Measurements from ENCODE around the gene MS4A4A. TPM values are rescaled to one million over a fixed set of nuclear protein-coding genes. Genes with fewer than 3 reads are reported as not detected.

The MS4A4A gene
- total and polyA plus RNA-seq, 9 of the 15 experiments (the other 6 are each of a cell fraction or from before 2014, with no cell fraction given), result 0.77 to 41.4 (median 10.1) TPM

DNA sequence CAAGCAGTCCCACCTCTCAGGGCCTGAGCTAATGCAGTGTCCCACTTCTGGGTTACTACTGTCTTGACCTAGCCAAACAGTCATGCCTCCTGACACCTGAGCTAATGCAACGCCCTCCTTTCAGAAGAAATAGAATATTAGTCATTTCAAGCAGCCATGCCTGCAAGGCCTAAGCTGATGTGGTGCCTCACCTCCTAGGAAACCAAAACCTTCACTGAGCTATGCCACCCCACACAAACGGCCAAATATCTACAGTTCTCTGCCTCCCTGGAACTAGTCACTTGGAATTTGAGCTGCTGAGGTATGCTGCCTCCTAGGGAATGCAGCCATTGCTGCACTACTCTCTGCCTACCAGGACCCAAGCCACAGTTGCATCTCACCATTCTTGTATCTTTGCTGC lies 38.3 kb downstream of the MS4A4A start:
- POLR2A ChIA-PET, result interaction anchor here (0.8 to 1.4 kb wide), 2 partner anchors 8 to 27 kb away, joined by 4 to 5 read pairs; no protein-coding TSS in a partner anchor
- WGBS (ENCODE audit: insufficient coverage, low coverage, missing lambda C conversion rate), result 4% methylated on average over 2 of the region's 2 CpGs
- in situ Hi-C loops (cut with MboI), result no loop called here
- Histone ChIP-seq H3K36me3 (ENCODE audit: control insufficient read depth, insufficient read depth, low read length) (no peaks in the 10 kb centered on the region), H3K9ac (ENCODE audit: insufficient read depth in 1 of 2, low read depth in 2 of 2, low read length in 2 of 2) (no peak overlapping the region), H3K79me2 (ENCODE audit: control insufficient read depth, insufficient read depth, low read length) (no peaks in the 10 kb centered on the region), H3K27ac (ENCODE audit: extremely low read depth, low read depth, low read length) (no peak overlapping the region), H3K9me3 (replicated peaks; ENCODE audit: control insufficient read depth, insufficient read depth, low read depth, low read length) (peaks cover 2% of the 10 kb centered on the region; the same call in 1 of the 2 replicates), H3K4me2 (ENCODE audit: insufficient read depth, low read length) (no peak overlapping the region), H3K4me3 (no peak overlapping the region), H3K27me3 (ENCODE audit: control insufficient read depth in 2 of 2, insufficient read depth in 2 of 2, low read length in 2 of 2) (no peaks in the 10 kb centered on the region), H2AFZ (ENCODE audit: low read depth, low read length) (no peak overlapping the region), H4K20me1 (replicated peaks; ENCODE audit: control insufficient read depth, insufficient read depth, low read length) (no peaks in the 10 kb centered on the region), H3K4me1 (replicated peaks in 1 of 2; ENCODE audit: control insufficient read depth in 2 of 2, insufficient read depth in 2 of 2, low read length in 2 of 2) (no peaks in the 10 kb centered on the region), H3K9me1 (ENCODE audit: control insufficient read depth, insufficient read depth, low read length) (no peaks in the 10 kb centered on the region)
- no TSS peak for BruUV-seq (replicated peaks)
- CTCF ChIA-PET (ENCODE audit: low intra/inter-chr PET ratio), result no interaction called here
- no peak for TF ChIP-seq CCNT2 (IDR thresholded peaks at IDR 0.05; ENCODE audit: borderline replicate concordance, extremely low read depth, insufficient read length, low read depth, low read length)
- ATAC-seq (no peak), FAIRE-seq (no peak), DNase-seq (ENCODE audit: extremely low read depth in 1 of 4, low spot score in 3 of 4) (no peak)
- intact Hi-C loops (cut with micrococcal nuclease), result no loop called here

DNA sequence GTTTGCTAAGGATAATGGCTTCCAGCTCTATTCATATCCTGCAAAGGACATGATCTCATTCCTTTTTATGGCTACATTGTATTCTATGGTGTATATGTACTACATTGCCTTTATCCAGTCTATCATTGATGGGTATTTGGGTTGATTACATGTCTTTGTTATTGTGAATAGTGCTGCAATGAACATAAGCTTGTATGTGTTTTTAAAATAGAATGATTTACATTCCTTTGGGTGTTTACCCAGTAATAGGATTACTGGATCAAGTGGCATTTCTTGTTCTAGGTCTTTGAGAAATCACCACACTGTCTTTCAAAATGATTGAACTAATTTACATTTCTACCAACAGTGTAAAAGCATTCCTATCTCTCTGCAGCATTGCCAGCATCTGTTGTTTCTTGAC lies 40.6 kb downstream of the MS4A4A start:
- ChIA-PET CTCF (ENCODE audit: low intra/inter-chr PET ratio) (no interaction called here), POLR2A (interaction anchor here (0.6 kb wide), 1 partner anchor 808 kb away, joined by 3 read pairs; no protein-coding TSS in a partner anchor)
- H3K4me2 ChIP-seq (ENCODE audit: insufficient read depth, low read length), result no peak overlapping the region
- DNase-seq (ENCODE audit: extremely low read depth in 1 of 4, low spot score in 3 of 4) (no peak), ATAC-seq (no peak), FAIRE-seq (no peak)
- H2AFZ ChIP-seq (ENCODE audit: low read depth, low read length), result no peak overlapping the region
- no peak overlapping the region for H3K27ac ChIP-seq (ENCODE audit: extremely low read depth, low read depth, low read length)
- TF ChIP-seq BDP1 (IDR thresholded peaks at IDR 0.05; ENCODE audit: insufficient read depth, insufficient read length) (no peak), MYC (IDR thresholded peaks at IDR 0.05; ENCODE audit: low read depth, low read length) (no peak), MYC (CRISPR knock-in tag; IDR thresholded peaks at IDR 0.05; ENCODE audit: borderline replicate concordance, low read depth) (no peak), KAT7 (CRISPR knock-in tag; IDR thresholded peaks at IDR 0.05; ENCODE audit: borderline replicate concordance) (no peak), GATA2 (CRISPR knock-in tag; IDR thresholded peaks at IDR 0.05) (no peak), ELK1 (CRISPR knock-in tag; IDR thresholded peaks at IDR 0.05) (no peak)
- H3K9me3 ChIP-seq (replicated peaks; ENCODE audit: control insufficient read depth, insufficient read depth, low read depth, low read length), result peaks cover 2% of the 10 kb centered on the region; the same call in 1 of the 2 replicates
- intact Hi-C loops (cut with micrococcal nuclease), result no loop called here
- H3K4me3 ChIP-seq, result no peak overlapping the region
- H3K9me1 ChIP-seq (ENCODE audit: control insufficient read depth, insufficient read depth, low read length), result no peaks in the 10 kb centered on the region
- no peaks in the 10 kb centered on the region for H3K4me1 ChIP-seq (replicated peaks in 1 of 2; ENCODE audit: control insufficient read depth in 2 of 2, insufficient read depth in 2 of 2, low read length in 2 of 2)
- BruUV-seq (replicated peaks), result no TSS peak
- H3K9ac ChIP-seq (ENCODE audit: insufficient read depth in 1 of 2, low read depth in 2 of 2, low read length in 2 of 2), result no peak overlapping the region
- H3K27me3 ChIP-seq (ENCODE audit: control insufficient read depth in 2 of 2, insufficient read depth in 2 of 2, low read length in 2 of 2), result no peaks in the 10 kb centered on the region
- H4K20me1 ChIP-seq (replicated peaks; ENCODE audit: control insufficient read depth, insufficient read depth, low read length), result no peaks in the 10 kb centered on the region
- in situ Hi-C loops (cut with MboI), result no loop called here
- H3K36me3 ChIP-seq (ENCODE audit: control insufficient read depth, insufficient read depth, low read length), result no peaks in the 10 kb centered on the region
- H3K79me2 ChIP-seq (ENCODE audit: control insufficient read depth, insufficient read depth, low read length), result no peaks in the 10 kb centered on the region
